NT2/D1 (cell line): ENCODE data around the gene PMM2.

ENCODE experiments used
- SUZ12 ChIP-seq: IDR thresholded peaks from 2 replicates; pipeline ENCODE4 v1.6.1; 2011; ENCODE audit not compliant: insufficient read length, insufficient read depth; ENCODE audit errors: extremely low read depth
- YY1 ChIP-seq: IDR thresholded peaks from 2 replicates; pipeline ENCODE4 v1.6.1; 2011; ENCODE audit not compliant: insufficient read length, insufficient read depth

GRCh38 chr16:8889893-8890548 is 92.4 kb downstream of the PMM2 start:
- TF ChIP-seq YY1 (no peak), SUZ12 (no peak)
